Measurements from ENCODE around the gene BEGAIN. TPM values are rescaled to one million over a fixed set of nuclear protein-coding genes. Genes with fewer than 3 reads are reported as not detected.

BEGAIN gene
- total RNA-seq, 1 experiment from 2014 or later, result 37.8 TPM

DNA sequence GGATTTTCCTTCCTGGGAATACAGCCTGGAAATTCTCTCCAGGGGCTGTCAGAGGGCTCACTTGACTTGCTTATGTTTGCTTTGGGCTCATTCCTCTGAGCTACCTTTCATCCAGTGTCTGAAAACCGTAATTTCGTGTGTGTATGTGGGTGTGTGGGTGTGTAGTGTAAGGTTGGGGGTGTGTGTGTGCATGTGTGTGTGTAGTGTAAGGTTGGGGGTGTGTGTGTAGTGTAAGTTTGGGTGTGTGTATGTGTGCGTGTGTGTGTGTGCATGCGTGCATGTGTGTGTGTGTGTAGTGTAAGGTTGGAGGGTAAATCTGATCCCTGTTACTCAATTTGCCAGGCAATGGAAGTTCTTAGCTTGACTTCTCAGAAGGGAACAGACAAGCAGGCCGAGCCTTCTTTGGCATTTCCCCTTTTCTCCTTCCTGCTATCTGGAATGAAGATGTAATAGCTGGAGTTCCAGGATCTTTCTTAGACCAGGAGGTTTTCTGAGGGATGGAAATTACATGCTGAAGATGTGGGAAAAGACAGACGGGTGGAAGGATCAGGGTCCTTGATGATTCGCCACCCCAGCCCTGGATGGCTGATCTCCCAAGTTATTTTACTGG, 15.5 kb upstream of the BEGAIN start:
- DNase-seq (ENCODE audit: extremely low read depth, low read depth), result no peak

DNA sequence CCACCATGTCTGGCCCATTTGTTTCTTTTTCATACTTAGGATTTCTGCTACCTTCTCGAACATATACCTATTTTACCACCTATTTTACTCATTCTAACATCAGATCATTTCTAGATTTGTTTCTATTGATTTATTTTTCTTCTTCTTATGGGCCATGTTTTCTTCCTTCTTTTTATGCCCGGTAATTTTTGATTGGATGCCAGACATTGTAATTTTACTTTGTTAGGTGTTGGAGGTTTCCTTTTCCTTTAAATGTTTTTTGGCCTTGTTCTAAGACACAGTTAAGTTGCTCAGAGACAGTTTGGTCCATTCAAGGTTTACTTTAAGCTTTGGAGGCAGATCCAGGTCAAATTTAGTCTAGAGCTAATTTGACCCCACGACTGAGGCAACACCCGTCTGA, 14.7 kb upstream of the BEGAIN start:
- DNase-seq (ENCODE audit: extremely low read depth, low read depth), result no peak

- no peak for DNase-seq (ENCODE audit: extremely low read depth, low read depth)
Observed at GRCh38 chr14:100601064-100601463, 13.8 kb upstream of the BEGAIN start.

- DNase-seq (ENCODE audit: extremely low read depth, low read depth), result no peak
Observed at GRCh38 chr14:100599981-100600380, 12.8 kb upstream of the BEGAIN start.

DNA sequence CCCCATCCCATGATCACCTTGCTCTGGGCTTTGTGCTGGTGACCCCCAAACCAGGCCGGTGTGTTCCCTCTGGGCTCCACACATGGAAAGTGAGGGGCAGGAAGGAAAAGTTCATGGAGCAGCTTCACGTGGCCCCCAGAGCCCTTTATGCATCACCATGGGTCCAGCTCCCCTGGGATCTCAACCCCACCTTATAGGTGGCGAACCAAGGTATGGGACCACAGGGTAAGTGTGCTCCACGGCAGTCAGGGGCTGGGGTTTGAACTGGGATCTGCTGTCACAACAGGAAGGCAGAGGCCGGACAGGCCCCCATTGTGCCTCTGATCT, 7.4 kb upstream of the BEGAIN start:
- no peak for DNase-seq (ENCODE audit: extremely low read depth, low read depth)

- no peak for DNase-seq (ENCODE audit: extremely low read depth, low read depth)
Observed at GRCh38 chr14:100593751-100594624, 6.8 kb upstream of the BEGAIN start.

GRCh38 chr14:100592972-100593371, 5.8 kb upstream of the BEGAIN start:
- no peak for DNase-seq (ENCODE audit: extremely low read depth, low read depth)

DNA sequence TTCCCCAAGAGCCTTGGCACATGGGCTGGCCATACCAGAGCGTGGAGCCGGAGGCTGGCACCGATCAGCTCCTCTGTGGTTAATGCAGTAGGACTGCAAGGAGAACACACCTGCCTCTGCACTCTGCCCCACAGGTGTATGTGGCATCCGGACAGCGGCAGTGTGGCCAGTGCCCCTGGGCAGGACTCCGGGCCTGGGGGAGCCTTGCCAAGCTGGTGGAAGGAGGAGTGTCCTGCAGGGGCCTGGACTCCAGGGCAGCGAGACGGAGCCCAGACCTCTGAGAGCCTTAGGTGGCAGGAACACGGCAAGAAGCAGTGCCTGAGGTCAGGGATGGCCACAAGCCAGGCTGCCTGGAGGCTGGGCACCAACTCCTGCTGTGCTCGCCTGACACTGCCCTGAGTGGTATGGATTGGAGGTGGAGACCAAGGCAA, 5.3 kb upstream of the BEGAIN start:
- DNase-seq (ENCODE audit: extremely low read depth, low read depth), result no peak

GRCh38 chr14:100591453-100592371, 4.5 kb upstream of the BEGAIN start:
- DNase-seq (ENCODE audit: extremely low read depth, low read depth), result no peak

DNA sequence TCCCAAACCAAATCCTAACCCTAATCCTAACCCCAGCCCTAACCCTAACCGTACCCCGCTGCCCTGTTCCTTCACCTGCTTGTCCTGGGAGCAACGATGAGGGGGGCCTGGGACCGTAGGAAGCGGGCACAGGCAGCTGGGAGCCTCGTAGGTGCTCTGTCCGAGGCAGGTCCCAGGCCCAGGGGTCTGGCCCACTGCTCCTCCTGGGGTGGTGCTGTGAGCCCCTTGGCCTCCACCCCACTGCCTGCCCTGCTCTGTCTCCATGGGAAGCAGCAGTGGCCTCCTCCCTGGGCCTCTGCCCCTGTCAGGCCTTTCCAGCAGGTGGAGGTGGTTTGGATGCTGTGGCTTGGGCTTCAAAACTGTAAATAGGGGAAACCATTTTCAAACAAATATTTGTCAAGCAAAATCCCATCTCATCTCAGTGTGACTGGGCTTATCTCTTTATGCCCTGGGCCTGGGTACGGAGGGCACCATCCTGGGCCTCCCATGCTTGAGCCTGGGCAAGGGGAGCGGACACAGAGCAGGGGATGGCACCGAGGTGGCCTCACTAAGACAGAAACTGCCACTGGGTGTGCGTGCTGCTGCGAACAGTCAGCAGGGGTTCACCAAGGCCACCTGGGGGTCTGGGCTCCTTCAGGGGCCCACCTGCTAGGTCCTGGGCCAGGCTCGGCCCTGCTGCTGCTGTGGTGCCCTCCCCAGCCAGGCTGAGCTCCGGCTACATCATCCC, 3.7 kb upstream of the BEGAIN start:
- no peak for DNase-seq (ENCODE audit: extremely low read depth, low read depth)

- DNase-seq (ENCODE audit: extremely low read depth, low read depth), result no peak
Observed at GRCh38 chr14:100589760-100590469, 2.7 kb upstream of the BEGAIN start.

- no peak for DNase-seq (ENCODE audit: extremely low read depth, low read depth)
Observed at GRCh38 chr14:100589071-100589759, 2.0 kb upstream of the BEGAIN start.

DNA sequence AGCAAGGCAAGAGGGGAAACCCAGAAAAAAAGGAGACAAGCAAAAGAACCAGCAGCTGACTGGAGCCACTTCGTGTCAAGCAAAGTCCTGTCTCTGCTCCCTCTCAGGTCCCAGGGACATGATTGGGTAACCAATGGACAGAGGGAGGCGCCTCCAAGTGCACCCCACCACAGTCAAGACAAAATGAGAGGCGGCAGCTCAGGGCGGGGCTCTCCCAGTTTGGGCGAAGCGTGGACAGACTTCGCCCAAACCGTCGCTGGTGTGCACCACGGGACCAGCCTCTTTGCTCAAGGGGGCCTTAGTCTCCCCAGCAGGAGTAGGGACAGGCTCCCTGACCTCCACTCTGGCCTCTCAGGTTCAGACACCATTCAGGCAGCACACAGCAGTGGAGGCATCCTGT, 1.5 kb upstream of the BEGAIN start:
- DNase-seq (ENCODE audit: extremely low read depth, low read depth), result no peak

DNA sequence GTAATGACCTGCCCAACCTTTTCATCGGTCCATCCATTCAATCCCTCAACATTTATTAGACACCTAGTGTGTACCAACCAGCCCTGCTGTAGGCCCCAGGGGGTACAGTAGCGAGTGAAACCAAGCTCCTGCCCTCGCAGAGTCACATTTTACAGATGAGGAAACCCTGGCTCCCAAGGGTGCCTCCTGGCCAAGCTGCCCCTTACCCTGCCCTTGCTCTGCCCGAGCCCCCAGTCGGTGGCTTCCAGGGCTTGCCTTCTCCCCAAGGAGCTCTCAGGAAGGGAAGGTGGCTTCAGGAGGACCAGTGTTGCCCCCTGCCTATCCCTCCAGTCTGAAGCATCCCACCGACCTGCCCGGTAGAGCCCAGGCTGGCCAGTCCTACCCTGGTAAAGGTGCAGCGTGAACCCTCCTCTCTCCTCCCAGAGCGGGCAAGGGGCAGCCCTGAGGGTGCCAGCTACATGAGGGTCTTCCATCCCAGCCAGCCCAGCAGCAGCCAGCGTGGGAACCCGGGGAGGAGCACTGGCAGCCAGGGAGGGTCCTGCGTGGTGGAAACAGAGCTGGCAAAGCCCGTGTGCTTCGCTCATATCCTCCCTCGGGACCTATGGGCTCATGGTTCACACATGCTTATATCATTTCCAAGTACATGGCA, 670 bp upstream of the BEGAIN start:
- no peak for DNase-seq (ENCODE audit: extremely low read depth, low read depth)

DNA sequence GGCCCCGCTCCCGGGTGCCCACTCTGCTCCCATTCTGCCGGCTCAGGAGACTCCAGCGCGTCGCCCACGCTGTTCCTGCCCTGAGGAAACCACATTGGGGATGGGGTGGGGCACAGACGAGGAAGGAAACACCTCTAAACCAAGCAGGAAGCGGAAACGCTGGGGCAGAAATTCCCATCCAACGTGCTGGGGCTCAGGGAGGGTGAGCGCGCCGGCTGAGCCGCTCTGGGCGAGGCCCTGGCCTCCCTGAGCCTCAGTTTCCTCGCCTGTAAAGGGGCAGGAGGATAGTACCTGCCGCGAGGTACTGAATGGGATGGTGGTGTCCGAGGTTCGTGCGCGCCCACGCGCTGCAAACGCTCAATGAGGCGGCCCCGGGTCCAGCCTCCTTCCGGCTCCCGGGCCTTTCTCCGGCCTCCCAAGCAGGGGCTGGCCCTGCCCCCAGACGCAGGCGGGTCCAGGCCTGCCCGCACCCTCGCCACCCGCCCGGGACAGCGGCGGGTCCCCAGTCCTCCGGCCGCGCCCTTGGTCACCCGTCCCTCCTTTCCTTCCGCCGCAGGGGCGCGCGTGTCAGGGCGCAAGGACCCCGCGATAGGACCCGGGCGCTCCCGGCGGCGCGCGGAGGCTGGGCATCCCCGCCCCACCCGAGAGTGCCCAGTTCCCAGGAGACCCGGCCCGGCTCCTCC, 673 bp downstream of the BEGAIN start:
- DNase-seq (ENCODE audit: extremely low read depth, low read depth), result peak; percentile 40

GRCh38 chr14:100586153-100586402, 1.1 kb downstream of the BEGAIN start:
- DNase-seq (ENCODE audit: extremely low read depth, low read depth), result no peak

- DNase-seq (ENCODE audit: extremely low read depth, low read depth), result no peak
Observed at GRCh38 chr14:100585448-100586152, 1.6 kb downstream of the BEGAIN start.

Measured in NCI-H460 (cell line).